Coronary artery (tissue), 2 donors: ENCODE results near the gene DNM2.
"Not testable (repeated sequence)": the region's sequence is repeated elsewhere in the genome, so short reads cannot be mapped to it uniquely, and the experiment has no call there.

ENCODE experiments used
- DNase-seq: peaks from one replicate; pipeline ENCODE4 v3.0.0-alpha.2; 2017; ENCODE audit warnings: low spot score
- H3K27ac ChIP-seq, 2 donors: fragments of 200-600 bp; sonication (generic); one replicate each; pipeline ENCODE4 v1.5.1; 2016 to 2019
- H3K4me3 ChIP-seq: fragments of 200-600 bp; sonication (generic); 2 replicates; pipeline ENCODE4 v1.5.1; 2016; ENCODE audit warnings: mild to moderate bottlenecking, moderate library complexity
- CTCF ChIP-seq: fragments of 200-600 bp; sonication (generic); IDR thresholded peaks from one replicate; pipeline ENCODE4 v1.5.1; 2019; ENCODE audit warnings: antibody characterized with exemption

DNM2 gene

GRCh38 chr19:10717356-10718204 is at the start of gene DNM2:
Gene DNM2, plus strand, starts transcription at chr19:10718079. Its CDS starts 164 bp downstream, at chr19:10718243.
- Histone ChIP-seq H3K27ac (peak within 1 kb of the TSS; percentile 68 to 94), H3K4me3 (peak within 1 kb of the TSS; percentile 90)
- peak; percentile 99 for DNase-seq
- peak; percentile 50 for TF ChIP-seq CTCF

GRCh38 chr19:10669246-10669645 is 48.6 kb upstream of the DNM2 start:
- H3K27ac ChIP-seq, result no peak overlapping the region
- no peak for TF ChIP-seq CTCF
- DNase-seq, result no peak
- H3K4me3 ChIP-seq, result no peak overlapping the region

GRCh38 chr19:10670182-10670581 is 47.7 kb upstream of the DNM2 start:
- no peak for DNase-seq
- no peak overlapping the region for H3K4me3 ChIP-seq
- no peak for TF ChIP-seq CTCF
- no peak overlapping the region for H3K27ac ChIP-seq

GRCh38 chr19:10670876-10671804 is 46.7 kb upstream of the DNM2 start:
- TF ChIP-seq CTCF, result no peak
- Histone ChIP-seq H3K27ac (no peak overlapping the region), H3K4me3 (no peak overlapping the region)
- DNase-seq, result no peak

GRCh38 chr19:10671922-10672321 is 46.0 kb upstream of the DNM2 start:
- not testable (repeated sequence) for H3K27ac ChIP-seq, DNase-seq, H3K4me3 ChIP-seq

- not testable (repeated sequence) for DNase-seq, H3K4me3 ChIP-seq, H3K27ac ChIP-seq
These were observed 42.7 kb upstream of the DNM2 start for GRCh38 chr19:10675214-10675613.

- no peak overlapping the region for H3K4me3 ChIP-seq
- TF ChIP-seq CTCF, result no peak
- no peak overlapping the region for H3K27ac ChIP-seq
- DNase-seq, result no peak
These were observed 40.1 kb upstream of the DNM2 start for GRCh38 chr19:10677751-10678150.
